GM12873 (cell line): Measurements from ENCODE around the gene GK.

Experiments used
- TF ChIP-seq, protein P1 (sequence below): IDR thresholded peaks from 2 replicates; pipeline ENCODE4 v1.5.1; 2012; ENCODE audit warnings: low read depth, mild to moderate bottlenecking, moderate library complexity, low read length, control low read depth; ENCODE audit not compliant: insufficient read depth; ENCODE audit errors: missing control alignments

The GK gene

GRCh38 chrX:30762755-30763154, 109.5 kb downstream of the GK start:
- TF ChIP-seq, protein P1, sequence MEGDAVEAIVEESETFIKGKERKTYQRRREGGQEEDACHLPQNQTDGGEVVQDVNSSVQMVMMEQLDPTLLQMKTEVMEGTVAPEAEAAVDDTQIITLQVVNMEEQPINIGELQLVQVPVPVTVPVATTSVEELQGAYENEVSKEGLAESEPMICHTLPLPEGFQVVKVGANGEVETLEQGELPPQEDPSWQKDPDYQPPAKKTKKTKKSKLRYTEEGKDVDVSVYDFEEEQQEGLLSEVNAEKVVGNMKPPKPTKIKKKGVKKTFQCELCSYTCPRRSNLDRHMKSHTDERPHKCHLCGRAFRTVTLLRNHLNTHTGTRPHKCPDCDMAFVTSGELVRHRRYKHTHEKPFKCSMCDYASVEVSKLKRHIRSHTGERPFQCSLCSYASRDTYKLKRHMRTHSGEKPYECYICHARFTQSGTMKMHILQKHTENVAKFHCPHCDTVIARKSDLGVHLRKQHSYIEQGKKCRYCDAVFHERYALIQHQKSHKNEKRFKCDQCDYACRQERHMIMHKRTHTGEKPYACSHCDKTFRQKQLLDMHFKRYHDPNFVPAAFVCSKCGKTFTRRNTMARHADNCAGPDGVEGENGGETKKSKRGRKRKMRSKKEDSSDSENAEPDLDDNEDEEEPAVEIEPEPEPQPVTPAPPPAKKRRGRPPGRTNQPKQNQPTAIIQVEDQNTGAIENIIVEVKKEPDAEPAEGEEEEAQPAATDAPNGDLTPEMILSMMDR, result no peak

DNA sequence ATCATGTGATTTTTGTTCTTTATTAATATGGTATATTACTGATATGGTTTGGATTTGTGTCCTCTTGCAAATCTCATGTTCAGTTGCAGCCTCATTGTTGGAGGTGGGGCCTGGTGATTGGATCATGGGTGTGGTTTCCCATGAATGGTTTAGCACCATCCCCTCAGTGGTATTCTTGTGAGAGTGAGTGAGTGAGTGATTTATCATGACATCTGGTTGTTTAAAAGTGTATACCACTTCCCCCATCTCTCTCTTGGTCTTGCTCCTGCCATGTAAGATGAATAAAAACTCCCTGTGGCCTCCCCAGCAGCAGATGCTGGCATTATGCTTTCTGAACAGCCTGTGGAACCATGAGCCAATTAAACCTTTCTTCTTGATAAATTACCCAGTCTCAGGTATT, 124.4 kb downstream of the GK start:
- TF ChIP-seq, protein P1, result no peak

DNA sequence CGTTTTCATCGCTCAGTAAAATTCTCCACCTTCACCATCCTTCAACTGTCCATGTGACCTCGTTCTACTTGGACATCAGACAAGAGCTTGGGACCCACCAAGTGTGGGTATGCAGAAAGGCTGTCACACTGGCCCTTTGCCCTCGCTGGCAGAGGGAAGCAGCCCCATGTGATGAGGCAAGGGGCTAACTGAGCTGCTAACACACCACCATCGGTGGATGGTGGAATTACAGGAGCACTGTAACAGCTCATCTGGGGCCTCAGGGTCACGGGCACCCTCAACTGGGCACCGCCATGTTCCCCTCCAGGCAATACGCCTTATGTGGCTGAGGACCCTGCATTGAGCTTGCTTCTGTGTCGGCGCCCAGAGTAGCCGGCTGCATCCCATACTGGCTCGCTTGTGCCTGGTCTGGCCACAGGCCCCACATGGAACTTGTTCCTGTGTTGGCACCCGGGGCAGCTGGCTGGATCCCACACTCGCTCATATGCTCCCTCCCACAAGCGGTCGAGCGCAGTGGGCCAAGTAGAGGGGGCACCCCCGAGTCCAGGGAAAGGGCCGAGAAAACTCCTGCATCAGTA, 126.3 kb downstream of the GK start:
- TF ChIP-seq, protein P1, result no peak
